ENCODE results near the gene USP2. TPM values are rescaled to one million over a fixed set of nuclear protein-coding genes. Genes with fewer than 3 reads are reported as not detected.

The USP2 gene
- total RNA-seq, 1 donor from 2014 or later, result 6.7 TPM

- Histone ChIP-seq H3K27me3 (ENCODE audit: insufficient read depth, low read length) (peaks cover 6% of the 10 kb centered on the region), H3K4me1 (ENCODE audit: insufficient read depth, low read length) (peaks cover 43% of the 10 kb centered on the region), H3K4me2 (ENCODE audit: low read length) (peak overlapping the region; percentile 86), H4K20me1 (ENCODE audit: insufficient read depth, low read length) (peaks cover 9% of the 10 kb centered on the region), H3K79me2 (ENCODE audit: insufficient read depth, low read length) (peaks cover 30% of the 10 kb centered on the region), H3K9me3 (ENCODE audit: insufficient read depth, low read depth, low read length) (no peaks in the 10 kb centered on the region), H3K36me3 (ENCODE audit: insufficient read depth, low read length) (no peaks in the 10 kb centered on the region), H3K27ac (ENCODE audit: low read depth, low read length) (no peak overlapping the region), H3K4me3 (ENCODE audit: insufficient read depth, low read depth, low read length) (peak overlapping the region; percentile 54), H3K9ac (ENCODE audit: low read length) (peak overlapping the region; percentile 75), H2AFZ (ENCODE audit: low read depth, low read length) (peak overlapping the region; percentile 72)
- H3K9me3 Mint-ChIP-seq (ENCODE audit: unreplicated experiment), result peaks cover 2% of the 10 kb centered on the region
- peaks cover 31% of the 10 kb centered on the region for H3K27me3 Mint-ChIP-seq (ENCODE audit: low read depth, unreplicated experiment)
- FAIRE-seq (no peak), DNase-seq (ENCODE audit: low read depth) (no peak)
- H3K4me3 Mint-ChIP-seq (ENCODE audit: unreplicated experiment), result peak overlapping the region; percentile 78
- peaks cover 6% of the 10 kb centered on the region for H3K36me3 Mint-ChIP-seq (ENCODE audit: low read depth, unreplicated experiment)
- H3K27ac Mint-ChIP-seq (ENCODE audit: unreplicated experiment), result no peak overlapping the region
- TF ChIP-seq CTCF (IDR thresholded peaks at IDR 0.05; ENCODE audit: insufficient read depth, low read depth, low read length) (peak; percentile 36), EZH2 (IDR thresholded peaks at IDR 0.05; ENCODE audit: insufficient read depth, low read length) (no peak)
- H3K4me1 Mint-ChIP-seq (ENCODE audit: low read depth, unreplicated experiment), result peaks cover 15% of the 10 kb centered on the region
Observed at GRCh38 chr11:119339589-119340334, 41.7 kb downstream of the USP2 start.

GRCh38 chr11:119338965-119339588, 42.4 kb downstream of the USP2 start:
- peak overlapping the region; percentile 54 for H3K4me3 ChIP-seq (ENCODE audit: insufficient read depth, low read depth, low read length)
- H4K20me1 ChIP-seq (ENCODE audit: insufficient read depth, low read length), result peaks cover 9% of the 10 kb centered on the region
- no peak for FAIRE-seq
- H2AFZ ChIP-seq (ENCODE audit: low read depth, low read length), result peak overlapping the region; percentile 72
- no peaks in the 10 kb centered on the region for H3K36me3 ChIP-seq (ENCODE audit: insufficient read depth, low read length)
- DNase-seq (ENCODE audit: low read depth), result no peak
- H3K9ac ChIP-seq (ENCODE audit: low read length), result peak overlapping the region; percentile 75
- Mint-ChIP-seq H3K27me3 (ENCODE audit: low read depth, unreplicated experiment) (peaks cover 24% of the 10 kb centered on the region), H3K36me3 (ENCODE audit: low read depth, unreplicated experiment) (peaks cover 6% of the 10 kb centered on the region), H3K9me3 (ENCODE audit: unreplicated experiment) (peaks cover 2% of the 10 kb centered on the region), H3K4me3 (ENCODE audit: unreplicated experiment) (peak overlapping the region; percentile 78), H3K27ac (ENCODE audit: unreplicated experiment) (peak overlapping the region; percentile 83), H3K4me1 (ENCODE audit: low read depth, unreplicated experiment) (peaks cover 15% of the 10 kb centered on the region)
- H3K27me3 ChIP-seq (ENCODE audit: insufficient read depth, low read length), result peaks cover 6% of the 10 kb centered on the region
- no peaks in the 10 kb centered on the region for H3K9me3 ChIP-seq (ENCODE audit: insufficient read depth, low read depth, low read length)
- peak overlapping the region; percentile 86 for H3K4me2 ChIP-seq (ENCODE audit: low read length)
- H3K79me2 ChIP-seq (ENCODE audit: insufficient read depth, low read length), result peaks cover 32% of the 10 kb centered on the region
- TF ChIP-seq EZH2 (IDR thresholded peaks at IDR 0.05; ENCODE audit: insufficient read depth, low read length) (peak; percentile 12), CTCF (IDR thresholded peaks at IDR 0.05; ENCODE audit: insufficient read depth, low read depth, low read length) (no peak)
- H3K27ac ChIP-seq (ENCODE audit: low read depth, low read length), result no peak overlapping the region
- peaks cover 43% of the 10 kb centered on the region for H3K4me1 ChIP-seq (ENCODE audit: insufficient read depth, low read length)
